Esophagus muscularis mucosa (tissue), 4 donors: ENCODE data around the gene POTEJ. TPM values are rescaled to one million over a fixed set of nuclear protein-coding genes. Genes with fewer than 3 reads are reported as not detected.
"Not testable (repeated sequence)": the region's sequence is repeated elsewhere in the genome, so short reads cannot be mapped to it uniquely, and the experiment has no call there.

Source experiments
- DNase-seq: peaks from one replicate; pipeline ENCODE4 v3.0.0-alpha.2; 2017; ENCODE audit errors: extremely low spot score
- H3K27ac ChIP-seq, 4 donors: fragments of 200-600 bp; sonication (generic); replicated peaks in 1 of 4; 1 replicate in 3 of 4; 2 replicates in 1 of 4; pipeline ENCODE4 v1.5.1; 2016 to 2019; ENCODE audit warnings: mild to moderate bottlenecking in 1 of 4
- H3K27me3 ChIP-seq, 4 donors: fragments of 200-600 bp; sonication (generic); one replicate each; pipeline versions ENCODE4 v1.5.1 to v1.6.0; 2016 to 2019
- H3K36me3 ChIP-seq, 4 donors: fragments of 200-600 bp; sonication (generic); one replicate each; pipeline ENCODE4 v1.5.1; 2016 to 2019
- H3K4me1 ChIP-seq, 4 donors: fragments of 200-600 bp; sonication (generic); one replicate each; pipeline ENCODE4 v1.5.1; 2016 to 2019
- H3K4me3 ChIP-seq, 4 donors: fragments of 200-600 bp; sonication (generic); 1 replicate in 2 of 4; 2 replicates in 2 of 4; pipeline ENCODE4 v1.5.1; 2016 to 2019; ENCODE audit warnings: mild to moderate bottlenecking in 4 of 4, moderate library complexity in 1 of 4
- H3K9me3 ChIP-seq, 4 donors: fragments of 200-600 bp; sonication (generic); 1 replicate in 3 of 4; 2 replicates in 1 of 4; pipeline ENCODE4 v1.5.1; 2016 to 2019
- CTCF ChIP-seq, 3 experiments: fragments of 200-600 bp in 2 of 3; fragments of 450-650 bp in 1 of 3; sonication (generic) in 2 of 3; IDR thresholded peaks; one replicate each; pipeline ENCODE4 v1.5.1; 2017 to 2019; ENCODE audit warnings: antibody characterized with exemption in 3 of 3, mild to moderate bottlenecking in 2 of 3, moderate library complexity in 1 of 3
- WGBS: methylation state at CpG from one replicate; pipeline ENCODE4 v1.1.5; 2018; 5-methylcytosine and 5-hydroxymethylcytosine counted together
- intact Hi-C: fragments of 100-400 bp; cut with DNase I; formaldehyde crosslinking; loops from one replicate; pipeline ENCODE4 v1.15.1; 2023
- small RNA-seq, 3 donors: library from RNA; depleted of rRNA; stranded (forward); fragments of <200 nt; gene quantifications; one replicate each; pipeline ENCODE3, GENCODE V24; 2016
- total RNA-seq, 4 donors: library from RNA; depleted of rRNA; stranded (reverse); fragments of >200 nt; gene quantifications; one replicate each; pipeline versions ENCODE4 v1.1.0 to v1.2.1, GENCODE V29; 2016

The POTEJ gene
- total RNA-seq, 4 donors from 2014 or later, result not detected

- peak overlapping the region in 3 of 4 donors; percentile 22 to 33 (median 22) for H3K4me3 ChIP-seq
- peak; percentile 29 for DNase-seq
- H3K36me3 ChIP-seq, intact Hi-C loops, H3K9me3 ChIP-seq, H3K27me3 ChIP-seq, H3K27ac ChIP-seq, H3K4me1 ChIP-seq: not testable (repeated sequence)
- TF ChIP-seq CTCF (IDR thresholded peaks at IDR 0.05), result peak in 1 of 3 experiments; percentile 16
- 0% methylated on average over 4 of the region's 37 CpGs for WGBS
These were observed 82.2 kb downstream of the POTEJ start for GRCh38 chr2:130693474-130693873.

- H3K27me3 ChIP-seq, H3K9me3 ChIP-seq, DNase-seq, intact Hi-C loops, H3K27ac ChIP-seq, H3K36me3 ChIP-seq, H3K4me3 ChIP-seq, H3K4me1 ChIP-seq: not testable (repeated sequence)
- 78% methylated on average over 3 of the region's 3 CpGs for WGBS
These were observed 92.0 kb downstream of the POTEJ start for GRCh38 chr2:130703250-130703649.

Small RNA genes lying within 50 kb of the gene (small RNA-seq; reads per million reads assigned to genes)
- gene RF00017 (0 reads per million in 3 donors), gene RNU6-848P (0 reads per million in 3 donors)

Other genes starting within 250 kb of the POTEJ start
- gene POTEI, start 102.1 kb upstream of the POTEJ start, total RNA-seq, result not detected
- not detected for gene CFC1B, start 90.2 kb upstream of the POTEJ start, total RNA-seq
- not detected for gene CFC1, start 11.9 kb upstream of the POTEJ start, total RNA-seq
- gene GPR148, start 117.6 kb downstream of the POTEJ start, total RNA-seq, result not detected
- gene AMER3, start 144.1 kb downstream of the POTEJ start, total RNA-seq, result under 1 TPM in 1 of 4 donors, not detected in 3; 0.06 TPM
- 10 to 100 TPM; 23.7 to 51.5 (median 37.1) TPM for gene ARHGEF4, start 225.5 kb downstream of the POTEJ start, total RNA-seq